ENCODE data around the gene ITGA5. TPM values are rescaled to one million over a fixed set of nuclear protein-coding genes. Genes with fewer than 3 reads are reported as not detected.

ITGA5 gene
- total and polyA plus RNA-seq, 9 of the 15 experiments (the other 6 are each of a cell fraction or from before 2014, with no cell fraction given) = 9.1 to 82.1 (median 47.4) TPM

DNA sequence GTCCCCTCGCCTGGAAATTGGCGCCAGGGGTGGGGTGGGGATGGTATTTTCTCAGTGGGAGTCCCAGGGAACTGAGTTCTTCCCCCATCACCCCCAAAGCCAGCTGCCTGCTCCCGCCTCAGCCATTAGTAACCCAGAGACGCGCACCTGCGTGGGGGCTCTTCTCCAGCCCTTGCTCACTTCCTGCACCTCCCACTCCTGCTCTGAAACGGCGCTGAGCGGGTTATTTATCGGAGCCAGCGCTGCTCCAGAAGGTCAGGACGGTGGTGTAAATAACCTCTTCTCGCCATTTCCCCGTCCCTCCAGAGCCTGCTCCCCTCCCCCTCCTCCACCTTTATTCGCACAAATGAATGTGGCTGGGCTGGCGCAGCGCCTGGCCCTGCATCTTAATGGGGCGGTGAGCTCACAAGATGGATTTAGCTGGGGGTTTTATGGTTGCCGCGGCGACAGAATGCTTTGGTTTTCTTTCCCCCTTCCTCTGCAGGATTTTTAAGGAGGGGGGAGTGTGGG is 67.0 kb downstream of the ITGA5 start (continued):
- TF ChIP-seq, protein P1, sequence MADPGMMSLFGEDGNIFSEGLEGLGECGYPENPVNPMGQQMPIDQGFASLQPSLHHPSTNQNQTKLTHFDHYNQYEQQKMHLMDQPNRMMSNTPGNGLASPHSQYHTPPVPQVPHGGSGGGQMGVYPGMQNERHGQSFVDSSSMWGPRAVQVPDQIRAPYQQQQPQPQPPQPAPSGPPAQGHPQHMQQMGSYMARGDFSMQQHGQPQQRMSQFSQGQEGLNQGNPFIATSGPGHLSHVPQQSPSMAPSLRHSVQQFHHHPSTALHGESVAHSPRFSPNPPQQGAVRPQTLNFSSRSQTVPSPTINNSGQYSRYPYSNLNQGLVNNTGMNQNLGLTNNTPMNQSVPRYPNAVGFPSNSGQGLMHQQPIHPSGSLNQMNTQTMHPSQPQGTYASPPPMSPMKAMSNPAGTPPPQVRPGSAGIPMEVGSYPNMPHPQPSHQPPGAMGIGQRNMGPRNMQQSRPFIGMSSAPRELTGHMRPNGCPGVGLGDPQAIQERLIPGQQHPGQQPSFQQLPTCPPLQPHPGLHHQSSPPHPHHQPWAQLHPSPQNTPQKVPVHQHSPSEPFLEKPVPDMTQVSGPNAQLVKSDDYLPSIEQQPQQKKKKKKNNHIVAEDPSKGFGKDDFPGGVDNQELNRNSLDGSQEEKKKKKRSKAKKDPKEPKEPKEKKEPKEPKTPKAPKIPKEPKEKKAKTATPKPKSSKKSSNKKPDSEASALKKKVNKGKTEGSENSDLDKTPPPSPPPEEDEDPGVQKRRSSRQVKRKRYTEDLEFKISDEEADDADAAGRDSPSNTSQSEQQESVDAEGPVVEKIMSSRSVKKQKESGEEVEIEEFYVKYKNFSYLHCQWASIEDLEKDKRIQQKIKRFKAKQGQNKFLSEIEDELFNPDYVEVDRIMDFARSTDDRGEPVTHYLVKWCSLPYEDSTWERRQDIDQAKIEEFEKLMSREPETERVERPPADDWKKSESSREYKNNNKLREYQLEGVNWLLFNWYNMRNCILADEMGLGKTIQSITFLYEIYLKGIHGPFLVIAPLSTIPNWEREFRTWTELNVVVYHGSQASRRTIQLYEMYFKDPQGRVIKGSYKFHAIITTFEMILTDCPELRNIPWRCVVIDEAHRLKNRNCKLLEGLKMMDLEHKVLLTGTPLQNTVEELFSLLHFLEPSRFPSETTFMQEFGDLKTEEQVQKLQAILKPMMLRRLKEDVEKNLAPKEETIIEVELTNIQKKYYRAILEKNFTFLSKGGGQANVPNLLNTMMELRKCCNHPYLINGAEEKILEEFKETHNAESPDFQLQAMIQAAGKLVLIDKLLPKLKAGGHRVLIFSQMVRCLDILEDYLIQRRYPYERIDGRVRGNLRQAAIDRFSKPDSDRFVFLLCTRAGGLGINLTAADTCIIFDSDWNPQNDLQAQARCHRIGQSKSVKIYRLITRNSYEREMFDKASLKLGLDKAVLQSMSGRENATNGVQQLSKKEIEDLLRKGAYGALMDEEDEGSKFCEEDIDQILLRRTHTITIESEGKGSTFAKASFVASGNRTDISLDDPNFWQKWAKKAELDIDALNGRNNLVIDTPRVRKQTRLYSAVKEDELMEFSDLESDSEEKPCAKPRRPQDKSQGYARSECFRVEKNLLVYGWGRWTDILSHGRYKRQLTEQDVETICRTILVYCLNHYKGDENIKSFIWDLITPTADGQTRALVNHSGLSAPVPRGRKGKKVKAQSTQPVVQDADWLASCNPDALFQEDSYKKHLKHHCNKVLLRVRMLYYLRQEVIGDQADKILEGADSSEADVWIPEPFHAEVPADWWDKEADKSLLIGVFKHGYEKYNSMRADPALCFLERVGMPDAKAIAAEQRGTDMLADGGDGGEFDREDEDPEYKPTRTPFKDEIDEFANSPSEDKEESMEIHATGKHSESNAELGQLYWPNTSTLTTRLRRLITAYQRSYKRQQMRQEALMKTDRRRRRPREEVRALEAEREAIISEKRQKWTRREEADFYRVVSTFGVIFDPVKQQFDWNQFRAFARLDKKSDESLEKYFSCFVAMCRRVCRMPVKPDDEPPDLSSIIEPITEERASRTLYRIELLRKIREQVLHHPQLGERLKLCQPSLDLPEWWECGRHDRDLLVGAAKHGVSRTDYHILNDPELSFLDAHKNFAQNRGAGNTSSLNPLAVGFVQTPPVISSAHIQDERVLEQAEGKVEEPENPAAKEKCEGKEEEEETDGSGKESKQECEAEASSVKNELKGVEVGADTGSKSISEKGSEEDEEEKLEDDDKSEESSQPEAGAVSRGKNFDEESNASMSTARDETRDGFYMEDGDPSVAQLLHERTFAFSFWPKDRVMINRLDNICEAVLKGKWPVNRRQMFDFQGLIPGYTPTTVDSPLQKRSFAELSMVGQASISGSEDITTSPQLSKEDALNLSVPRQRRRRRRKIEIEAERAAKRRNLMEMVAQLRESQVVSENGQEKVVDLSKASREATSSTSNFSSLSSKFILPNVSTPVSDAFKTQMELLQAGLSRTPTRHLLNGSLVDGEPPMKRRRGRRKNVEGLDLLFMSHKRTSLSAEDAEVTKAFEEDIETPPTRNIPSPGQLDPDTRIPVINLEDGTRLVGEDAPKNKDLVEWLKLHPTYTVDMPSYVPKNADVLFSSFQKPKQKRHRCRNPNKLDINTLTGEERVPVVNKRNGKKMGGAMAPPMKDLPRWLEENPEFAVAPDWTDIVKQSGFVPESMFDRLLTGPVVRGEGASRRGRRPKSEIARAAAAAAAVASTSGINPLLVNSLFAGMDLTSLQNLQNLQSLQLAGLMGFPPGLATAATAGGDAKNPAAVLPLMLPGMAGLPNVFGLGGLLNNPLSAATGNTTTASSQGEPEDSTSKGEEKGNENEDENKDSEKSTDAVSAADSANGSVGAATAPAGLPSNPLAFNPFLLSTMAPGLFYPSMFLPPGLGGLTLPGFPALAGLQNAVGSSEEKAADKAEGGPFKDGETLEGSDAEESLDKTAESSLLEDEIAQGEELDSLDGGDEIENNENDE (IDR thresholded peaks at IDR 0.05; ENCODE audit: low read depth, low read length) = no peak
- TF ChIP-seq, protein P2, sequence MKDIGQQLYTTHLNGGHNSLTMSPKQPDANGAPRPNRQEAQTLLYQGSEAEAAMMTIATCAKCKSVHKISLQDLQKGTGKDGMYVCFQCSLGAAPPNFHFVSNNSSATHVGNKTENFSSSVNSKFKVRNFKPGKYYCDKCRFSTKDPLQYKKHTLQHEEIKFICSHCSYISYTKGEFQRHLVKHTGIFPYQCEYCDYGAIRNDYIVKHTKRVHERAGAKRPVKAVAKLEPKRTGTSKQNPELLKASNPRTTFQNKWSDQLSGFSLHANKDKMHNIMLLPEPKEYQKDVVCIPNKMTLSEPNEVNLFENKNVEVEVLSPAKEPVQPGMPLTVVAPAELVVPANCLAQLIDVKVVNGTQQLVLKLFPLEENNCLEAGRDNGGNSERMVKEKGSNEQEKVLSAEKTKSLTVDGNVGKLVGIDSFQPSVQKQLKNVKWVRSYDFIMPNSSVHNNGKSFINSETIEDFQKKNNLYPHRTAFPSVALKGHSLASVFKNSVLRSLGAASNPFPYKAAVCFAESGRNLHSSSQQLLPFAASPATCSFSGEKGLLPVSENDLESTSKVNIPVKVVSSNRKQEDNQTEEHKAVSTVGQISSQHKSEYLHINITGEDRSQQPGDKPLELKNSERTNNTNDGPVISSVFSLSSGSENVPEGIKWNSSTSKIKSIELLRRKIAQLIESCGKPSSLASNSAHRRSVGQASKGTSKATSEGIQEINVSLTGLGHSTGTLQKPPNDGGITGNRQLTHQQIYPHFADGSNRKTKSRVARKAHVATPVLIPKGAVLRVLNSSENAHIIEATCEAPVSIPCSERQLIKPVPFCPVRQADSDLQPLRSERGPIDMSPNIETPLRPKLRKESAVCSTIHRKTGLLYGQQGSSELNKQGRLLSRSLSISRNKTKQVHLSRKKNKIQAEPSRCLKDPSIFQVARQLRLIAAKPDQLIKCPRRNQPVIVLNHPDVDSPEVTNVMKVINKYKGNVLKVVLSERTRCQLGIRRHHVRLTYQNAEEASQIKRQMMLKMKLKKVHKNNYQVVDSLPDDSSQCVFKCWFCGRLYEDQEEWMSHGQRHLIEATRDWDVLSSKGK (CRISPR knock-in tag; IDR thresholded peaks at IDR 0.05) = no peak
- TF ChIP-seq ZNF79 (CRISPR knock-in tag; IDR thresholded peaks at IDR 0.05; ENCODE audit: low read depth) (no peak), TBP (optimal IDR thresholded peaks at IDR 0.05; ENCODE audit: low read depth, low read length) (no peak), CAMTA2 (CRISPR knock-in tag; conservative IDR thresholded peaks at IDR 0.05) (no peak), HDAC3 (IDR thresholded peaks at IDR 0.05; ENCODE audit: borderline replicate concordance, partially characterized antibody) (no peak), PTRF (tag; IDR thresholded peaks at IDR 0.05) (no peak), ZC3H11A (IDR thresholded peaks at IDR 0.05; ENCODE audit: low read depth, low read length) (no peak), XRCC5 (IDR thresholded peaks at IDR 0.05; ENCODE audit: low read depth, low read length) (peak; percentile 25; the same call in 1 of the 2 replicates), ELF2 (CRISPR knock-in tag; IDR thresholded peaks at IDR 0.05) (no peak; the same call in 1 of the 2 replicates), EP400 (IDR thresholded peaks at IDR 0.05) (no peak; the same call in 1 of the 2 replicates), RNF2 (IDR thresholded peaks at IDR 0.05) (no peak), MAX (CRISPR knock-in tag; IDR thresholded peaks at IDR 0.05) (0 out of 2 replicates have a peak, but pooled peaks have one; percentile 39)
